Measurements from ENCODE around the gene CLDN11.

CLDN11 gene

GRCh38 chr3:170437696-170438407, 19.2 kb downstream of the CLDN11 start:
- Histone ChIP-seq H3K9me3 (ENCODE audit: low read length) (no peaks in the 10 kb centered on the region), H3K27me3 (ENCODE audit: insufficient read depth, low read length) (peaks cover 10% of the 10 kb centered on the region; the same call in 1 of the 2 replicates), H4K20me1 (ENCODE audit: insufficient read depth, low read length) (no peaks in the 10 kb centered on the region), H3K9ac (ENCODE audit: low read length) (no peak overlapping the region), H2AFZ (ENCODE audit: low read length) (no peak overlapping the region), H3K9me2 (ENCODE audit: low read depth, low read length) (no peaks in the 10 kb centered on the region), H3K4me3 (ENCODE audit: low read depth, low read length, poor library complexity, severe bottlenecking) (no peak overlapping the region), H3K4me2 (ENCODE audit: low read length) (no peak overlapping the region), H3K36me3 (ENCODE audit: insufficient read depth, low read length) (no peaks in the 10 kb centered on the region), H3K27ac (ENCODE audit: low read depth, low read length, poor library complexity, severe bottlenecking) (no peak overlapping the region), H3K4me1 (ENCODE audit: insufficient read depth, low read length, severe bottlenecking) (no peaks in the 10 kb centered on the region), H3K79me2 (ENCODE audit: insufficient read depth, low read length) (no peaks in the 10 kb centered on the region), H3F3A (ENCODE audit: insufficient read depth, low read length) (no peaks in the 10 kb centered on the region)
- TF ChIP-seq, protein P1, sequence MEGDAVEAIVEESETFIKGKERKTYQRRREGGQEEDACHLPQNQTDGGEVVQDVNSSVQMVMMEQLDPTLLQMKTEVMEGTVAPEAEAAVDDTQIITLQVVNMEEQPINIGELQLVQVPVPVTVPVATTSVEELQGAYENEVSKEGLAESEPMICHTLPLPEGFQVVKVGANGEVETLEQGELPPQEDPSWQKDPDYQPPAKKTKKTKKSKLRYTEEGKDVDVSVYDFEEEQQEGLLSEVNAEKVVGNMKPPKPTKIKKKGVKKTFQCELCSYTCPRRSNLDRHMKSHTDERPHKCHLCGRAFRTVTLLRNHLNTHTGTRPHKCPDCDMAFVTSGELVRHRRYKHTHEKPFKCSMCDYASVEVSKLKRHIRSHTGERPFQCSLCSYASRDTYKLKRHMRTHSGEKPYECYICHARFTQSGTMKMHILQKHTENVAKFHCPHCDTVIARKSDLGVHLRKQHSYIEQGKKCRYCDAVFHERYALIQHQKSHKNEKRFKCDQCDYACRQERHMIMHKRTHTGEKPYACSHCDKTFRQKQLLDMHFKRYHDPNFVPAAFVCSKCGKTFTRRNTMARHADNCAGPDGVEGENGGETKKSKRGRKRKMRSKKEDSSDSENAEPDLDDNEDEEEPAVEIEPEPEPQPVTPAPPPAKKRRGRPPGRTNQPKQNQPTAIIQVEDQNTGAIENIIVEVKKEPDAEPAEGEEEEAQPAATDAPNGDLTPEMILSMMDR (IDR thresholded peaks at IDR 0.05; ENCODE audit: low read length), result no peak
- TF ChIP-seq EZH2 (IDR thresholded peaks at IDR 0.05; ENCODE audit: borderline replicate concordance, low read length), result no peak

DNA sequence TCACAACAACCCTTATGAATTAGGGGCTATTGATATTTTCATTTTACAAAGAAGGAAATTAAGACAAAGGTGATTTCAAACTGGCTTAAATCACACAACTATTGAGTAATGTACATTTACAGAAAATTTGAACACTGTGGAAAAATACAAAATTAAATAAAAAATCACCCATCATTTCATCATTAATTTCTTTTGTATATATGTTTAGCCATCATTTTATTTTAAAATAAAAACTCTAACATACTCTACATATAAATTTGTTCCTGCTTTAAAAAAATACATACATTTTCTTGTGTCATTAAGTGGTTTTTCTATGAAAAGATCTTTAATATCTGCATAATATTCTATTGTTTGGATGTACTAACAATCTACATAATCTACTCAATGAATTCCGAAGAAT, 20.2 kb downstream of the CLDN11 start:
- Histone ChIP-seq H3K79me2 (ENCODE audit: insufficient read depth, low read length) (no peaks in the 10 kb centered on the region), H3K9ac (ENCODE audit: low read length) (no peak overlapping the region), H3K4me3 (ENCODE audit: low read depth, low read length, poor library complexity, severe bottlenecking) (no peak overlapping the region), H3K27ac (ENCODE audit: low read depth, low read length, poor library complexity, severe bottlenecking) (no peak overlapping the region), H3K4me1 (ENCODE audit: insufficient read depth, low read length, severe bottlenecking) (no peaks in the 10 kb centered on the region), H3K4me2 (ENCODE audit: low read length) (no peak overlapping the region), H3K9me3 (ENCODE audit: low read length) (no peaks in the 10 kb centered on the region), H3K27me3 (ENCODE audit: insufficient read depth, low read length) (peaks cover 10% of the 10 kb centered on the region; the same call in 1 of the 2 replicates), H3K36me3 (ENCODE audit: insufficient read depth, low read length) (no peaks in the 10 kb centered on the region), H3K9me2 (ENCODE audit: low read depth, low read length) (no peaks in the 10 kb centered on the region), H3F3A (ENCODE audit: insufficient read depth, low read length) (no peaks in the 10 kb centered on the region), H4K20me1 (ENCODE audit: insufficient read depth, low read length) (no peaks in the 10 kb centered on the region), H2AFZ (ENCODE audit: low read length) (no peak overlapping the region)
- TF ChIP-seq, protein P1 (IDR thresholded peaks at IDR 0.05; ENCODE audit: low read length), result no peak
- TF ChIP-seq EZH2 (IDR thresholded peaks at IDR 0.05; ENCODE audit: borderline replicate concordance, low read length), result no peak

- Histone ChIP-seq H2AFZ (ENCODE audit: low read length) (no peak overlapping the region), H3K4me3 (ENCODE audit: low read depth, low read length, poor library complexity, severe bottlenecking) (no peak overlapping the region), H3K9ac (ENCODE audit: low read length) (no peak overlapping the region), H3K9me3 (ENCODE audit: low read length) (no peaks in the 10 kb centered on the region), H3F3A (ENCODE audit: insufficient read depth, low read length) (no peaks in the 10 kb centered on the region), H3K4me2 (ENCODE audit: low read length) (no peak overlapping the region), H3K9me2 (ENCODE audit: low read depth, low read length) (no peaks in the 10 kb centered on the region), H3K4me1 (ENCODE audit: insufficient read depth, low read length, severe bottlenecking) (no peaks in the 10 kb centered on the region), H3K36me3 (ENCODE audit: insufficient read depth, low read length) (no peaks in the 10 kb centered on the region), H3K27ac (ENCODE audit: low read depth, low read length, poor library complexity, severe bottlenecking) (no peak overlapping the region), H3K79me2 (ENCODE audit: insufficient read depth, low read length) (no peaks in the 10 kb centered on the region), H3K27me3 (ENCODE audit: insufficient read depth, low read length) (peaks cover 13% of the 10 kb centered on the region; the same call in 1 of the 2 replicates), H4K20me1 (ENCODE audit: insufficient read depth, low read length) (no peaks in the 10 kb centered on the region)
- TF ChIP-seq EZH2 (IDR thresholded peaks at IDR 0.05; ENCODE audit: borderline replicate concordance, low read length), result no peak
- TF ChIP-seq, protein P1 (IDR thresholded peaks at IDR 0.05; ENCODE audit: low read length), result no peak
Measured at GRCh38 chr3:170440344-170440743, 21.7 kb downstream of the CLDN11 start.

Measured in OCI-LY1 (cell line).